Measurements from ENCODE around the gene ARMCX4.

- TF ChIP-seq, protein P1, sequence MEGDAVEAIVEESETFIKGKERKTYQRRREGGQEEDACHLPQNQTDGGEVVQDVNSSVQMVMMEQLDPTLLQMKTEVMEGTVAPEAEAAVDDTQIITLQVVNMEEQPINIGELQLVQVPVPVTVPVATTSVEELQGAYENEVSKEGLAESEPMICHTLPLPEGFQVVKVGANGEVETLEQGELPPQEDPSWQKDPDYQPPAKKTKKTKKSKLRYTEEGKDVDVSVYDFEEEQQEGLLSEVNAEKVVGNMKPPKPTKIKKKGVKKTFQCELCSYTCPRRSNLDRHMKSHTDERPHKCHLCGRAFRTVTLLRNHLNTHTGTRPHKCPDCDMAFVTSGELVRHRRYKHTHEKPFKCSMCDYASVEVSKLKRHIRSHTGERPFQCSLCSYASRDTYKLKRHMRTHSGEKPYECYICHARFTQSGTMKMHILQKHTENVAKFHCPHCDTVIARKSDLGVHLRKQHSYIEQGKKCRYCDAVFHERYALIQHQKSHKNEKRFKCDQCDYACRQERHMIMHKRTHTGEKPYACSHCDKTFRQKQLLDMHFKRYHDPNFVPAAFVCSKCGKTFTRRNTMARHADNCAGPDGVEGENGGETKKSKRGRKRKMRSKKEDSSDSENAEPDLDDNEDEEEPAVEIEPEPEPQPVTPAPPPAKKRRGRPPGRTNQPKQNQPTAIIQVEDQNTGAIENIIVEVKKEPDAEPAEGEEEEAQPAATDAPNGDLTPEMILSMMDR (IDR thresholded peaks at IDR 0.05; ENCODE audit: low read depth, low read length, poor library complexity, severe bottlenecking) = no peak
- TF ChIP-seq EZH2phosphoT487 (IDR thresholded peaks at IDR 0.05; ENCODE audit: borderline replicate concordance, low read length) = no peak
Observed at GRCh38 chrX:101483705-101484104, 1.6 kb upstream of the ARMCX4 start.
